Mesenchymal stem cell (in vitro differentiated cells and primary cell): ENCODE measurements around the gene ZNF282.

ENCODE experiments used
- DNase-seq: peaks from one replicate; pipeline ENCODE4 v3.0.0-alpha.2; 2013
- H2AFZ ChIP-seq: one replicate; pipeline ENCODE4 v1.6.1; 2013; ENCODE audit warnings: low read depth, mild to moderate bottlenecking, control low read depth, inconsistent platforms, low read length, moderate library complexity
- H2AK5ac ChIP-seq: 2 replicates; pipeline ENCODE4 v1.6.1; 2013; ENCODE audit warnings: low read length, moderate library complexity, mild to moderate bottlenecking, inconsistent platforms; ENCODE audit not compliant: severe bottlenecking
- H2BK120ac ChIP-seq: one replicate; pipeline ENCODE4 v1.6.1; 2013; ENCODE audit warnings: low read depth, mild to moderate bottlenecking, inconsistent platforms, low read length, moderate library complexity
- H2BK12ac ChIP-seq, 2 experiments: one replicate each; pipeline ENCODE4 v1.6.1; 2013; ENCODE audit warnings: inconsistent platforms in 2 of 2, low read length in 2 of 2, mild to moderate bottlenecking in 2 of 2, moderate library complexity in 2 of 2, control low read depth in 1 of 2
- H2BK15ac ChIP-seq: one replicate; pipeline ENCODE4 v1.6.1; 2013; ENCODE audit warnings: mild to moderate bottlenecking, low read depth, inconsistent platforms; ENCODE audit not compliant: poor library complexity, severe bottlenecking
- H2BK5ac ChIP-seq: 2 replicates; pipeline ENCODE4 v1.6.1; 2013; ENCODE audit warnings: low read depth, mild to moderate bottlenecking, low read length, control low read depth, inconsistent platforms; ENCODE audit not compliant: poor library complexity, severe bottlenecking
- H3K14ac ChIP-seq, 2 experiments: one replicate each; pipeline ENCODE4 v1.6.1; 2013; ENCODE audit warnings: inconsistent platforms in 2 of 2, low read length in 2 of 2, control low read depth in 1 of 2, mild to moderate bottlenecking in 1 of 2, moderate library complexity in 1 of 2
- H3K18ac ChIP-seq, 2 experiments: one replicate each; pipeline ENCODE4 v1.6.1; 2013; ENCODE audit warnings: inconsistent platforms in 2 of 2, low read length in 2 of 2, control low read depth in 1 of 2, low read depth in 1 of 2, mild to moderate bottlenecking in 1 of 2
- H3K23ac ChIP-seq, 2 experiments: one replicate each; pipeline ENCODE4 v1.6.1; 2013; ENCODE audit warnings: inconsistent platforms in 2 of 2, low read length in 2 of 2, mild to moderate bottlenecking in 2 of 2, moderate library complexity in 2 of 2, control low read depth in 1 of 2
- H3K27ac ChIP-seq: 2 replicates; pipeline ENCODE4 v1.5.1; 2013; ENCODE audit warnings: mild to moderate bottlenecking, moderate library complexity, low read length, control low read depth, inconsistent platforms; ENCODE audit not compliant: poor library complexity, severe bottlenecking
- H3K27me3 ChIP-seq, 2 experiments: 2 replicates each; pipeline versions ENCODE4 v1.6.1 to v1.7.0; 2013; ENCODE audit warnings: low read length in 2 of 2, mild to moderate bottlenecking in 2 of 2, moderate library complexity in 2 of 2, control low read depth in 1 of 2, inconsistent platforms in 1 of 2; ENCODE audit not compliant: control insufficient read depth in 1 of 2, insufficient read depth in 1 of 2
- H3K36me3 ChIP-seq, 2 experiments: 2 replicates each; pipeline versions ENCODE4 v1.6.1 to v1.7.0; 2013; ENCODE audit warnings: low read length in 2 of 2, control low read depth in 1 of 2, inconsistent platforms in 1 of 2, low read depth in 1 of 2, mild to moderate bottlenecking in 1 of 2; ENCODE audit not compliant: insufficient read depth in 2 of 2, control insufficient read depth in 1 of 2
- H3K4ac ChIP-seq, 2 experiments: one replicate each; pipeline ENCODE4 v1.6.1; 2013; ENCODE audit warnings: inconsistent platforms in 2 of 2, low read length in 2 of 2, mild to moderate bottlenecking in 2 of 2, moderate library complexity in 2 of 2, control low read depth in 1 of 2, low read depth in 1 of 2
- H3K4me1 ChIP-seq: 2 replicates; pipeline ENCODE4 v1.6.1; 2013; ENCODE audit warnings: low read depth, low read length, control low read depth; ENCODE audit not compliant: control insufficient read depth, insufficient read depth
- H3K4me2 ChIP-seq: 2 replicates; pipeline ENCODE4 v1.6.1; 2013; ENCODE audit warnings: low read length, mild to moderate bottlenecking, inconsistent platforms; ENCODE audit not compliant: poor library complexity, severe bottlenecking
- H3K4me3 ChIP-seq, 2 experiments: 2 replicates each; pipeline versions ENCODE4 v1.5.1 to v1.7.0; 2013; ENCODE audit warnings: low read length in 2 of 2, mild to moderate bottlenecking in 2 of 2, control low read depth in 1 of 2, low read depth in 1 of 2; ENCODE audit not compliant: insufficient read depth in 1 of 2
- H3K79me1 ChIP-seq: replicated peaks from 2 replicates; pipeline ENCODE4 v1.6.1; 2013; ENCODE audit warnings: mild to moderate bottlenecking, control low read depth, low read length, inconsistent platforms; ENCODE audit not compliant: poor library complexity, severe bottlenecking
- H3K9ac ChIP-seq: 2 replicates; pipeline ENCODE4 v1.7.0; 2013; ENCODE audit warnings: mild to moderate bottlenecking, low read length, moderate library complexity
- H3K9me3 ChIP-seq: 2 replicates; pipeline ENCODE4 v1.7.0; 2013; ENCODE audit warnings: mild to moderate bottlenecking, low read length; ENCODE audit not compliant: control insufficient read depth
- H4K8ac ChIP-seq: one replicate; pipeline ENCODE4 v1.6.1; 2013; ENCODE audit warnings: inconsistent platforms, mild to moderate bottlenecking, low read length, moderate library complexity
- H4K91ac ChIP-seq: one replicate; pipeline ENCODE4 v1.6.1; 2013; ENCODE audit warnings: mild to moderate bottlenecking, low read length, inconsistent platforms
- whole genome bisulfite sequencing: methylation state at CpG from one replicate; pipeline ENCODE4 v1.1.7; 2013; ENCODE audit warnings: mixed read lengths; 5-methylcytosine and 5-hydroxymethylcytosine counted together

Gene ZNF282

GRCh38 chr7:149197675-149198074 is 2.3 kb downstream of the ZNF282 start:
- Histone ChIP-seq H3K14ac (no peak overlapping the region), H2BK120ac (no peak overlapping the region), H3K4me3 (no peak overlapping the region), H3K4ac (no peak overlapping the region), H3K9me3 (no peaks in the 10 kb centered on the region), H4K8ac (no peak overlapping the region), H3K79me1 (peaks cover 12% of the 10 kb centered on the region), H3K23ac (peak overlapping the region in 1 of 2 experiments; percentile 80), H2BK5ac (no peak overlapping the region), H3K4me1 (peaks cover 18% of the 10 kb centered on the region), H3K4me2 (no peak overlapping the region), H3K18ac (no peak overlapping the region), H3K27me3 (no peaks in the 10 kb centered on the region), H3K27ac (no peak overlapping the region), H2BK15ac (no peak overlapping the region), H2AK5ac (no peak overlapping the region), H3K36me3 (peaks cover 37% of the 10 kb centered on the region in 2 experiments), H2BK12ac (no peak overlapping the region), H4K91ac (no peak overlapping the region), H2AFZ (no peak overlapping the region), H3K9ac (no peak overlapping the region)
- DNase-seq = no peak
- WGBS = 71% methylated on average over 4 of the region's 4 CpGs

GRCh38 chr7:149198161-149198816 is 2.9 kb downstream of the ZNF282 start:
- no peak overlapping the region for H4K91ac ChIP-seq
- no peak overlapping the region for H2BK120ac ChIP-seq
- H3K4me2 ChIP-seq = no peak overlapping the region
- H4K8ac ChIP-seq = no peak overlapping the region
- no peak overlapping the region for H2BK15ac ChIP-seq
- no peak overlapping the region for H2AFZ ChIP-seq
- no peak overlapping the region for H2AK5ac ChIP-seq
- H2BK5ac ChIP-seq = no peak overlapping the region
- no peak overlapping the region for H3K23ac ChIP-seq
- DNase-seq = no peak
- H3K27ac ChIP-seq = no peak overlapping the region
- peaks cover 20% of the 10 kb centered on the region for H3K4me1 ChIP-seq
- H3K4me3 ChIP-seq = no peak overlapping the region
- H3K9me3 ChIP-seq = no peaks in the 10 kb centered on the region
- H3K36me3 ChIP-seq = peaks cover 41 to 43% of the 10 kb centered on the region in 2 experiments
- H2BK12ac ChIP-seq = no peak overlapping the region
- H3K18ac ChIP-seq = no peak overlapping the region
- 98% methylated on average over 21 of the region's 22 CpGs for WGBS
- no peaks in the 10 kb centered on the region for H3K27me3 ChIP-seq
- H3K79me1 ChIP-seq = peaks cover 14% of the 10 kb centered on the region
- no peak overlapping the region for H3K9ac ChIP-seq
- H3K4ac ChIP-seq = no peak overlapping the region
- no peak overlapping the region for H3K14ac ChIP-seq

- no peaks in the 10 kb centered on the region for H3K9me3 ChIP-seq
- no peak overlapping the region for H3K18ac ChIP-seq
- H3K4me3 ChIP-seq = no peak overlapping the region
- H3K14ac ChIP-seq = no peak overlapping the region
- H3K9ac ChIP-seq = no peak overlapping the region
- peaks cover 21% of the 10 kb centered on the region for H3K79me1 ChIP-seq
- H2BK5ac ChIP-seq = no peak overlapping the region
- H3K4me2 ChIP-seq = no peak overlapping the region
- no peak overlapping the region for H2BK15ac ChIP-seq
- H3K36me3 ChIP-seq = peaks cover 48 to 54% of the 10 kb centered on the region in 2 experiments
- no peak overlapping the region for H2AK5ac ChIP-seq
- H3K27ac ChIP-seq = peak overlapping the region; percentile 52
- WGBS = 88% methylated on average over 6 of the region's 6 CpGs
- H4K91ac ChIP-seq = no peak overlapping the region
- peaks cover 20% of the 10 kb centered on the region for H3K4me1 ChIP-seq
- no peak overlapping the region for H2BK120ac ChIP-seq
- H3K27me3 ChIP-seq = no peaks in the 10 kb centered on the region
- H3K23ac ChIP-seq = no peak overlapping the region
- no peak for DNase-seq
- H4K8ac ChIP-seq = no peak overlapping the region
- H2AFZ ChIP-seq = no peak overlapping the region
- H2BK12ac ChIP-seq = no peak overlapping the region
- no peak overlapping the region for H3K4ac ChIP-seq
Measured at GRCh38 chr7:149199234-149199995, 4.1 kb downstream of the ZNF282 start.

GRCh38 chr7:149202831-149203231 is 7.5 kb downstream of the ZNF282 start:
- no peak overlapping the region for H3K4me3 ChIP-seq
- H3K9me3 ChIP-seq = no peaks in the 10 kb centered on the region
- peaks cover 11% of the 10 kb centered on the region for H3K4me1 ChIP-seq
- H2BK15ac ChIP-seq = no peak overlapping the region
- H2AFZ ChIP-seq = no peak overlapping the region
- H3K23ac ChIP-seq = no peak overlapping the region
- H3K79me1 ChIP-seq = peaks cover 45% of the 10 kb centered on the region
- H2BK120ac ChIP-seq = no peak overlapping the region
- H3K14ac ChIP-seq = no peak overlapping the region
- no peaks in the 10 kb centered on the region for H3K27me3 ChIP-seq
- no peak overlapping the region for H3K4me2 ChIP-seq
- no peak overlapping the region for H2AK5ac ChIP-seq
- WGBS = 86% methylated on average over 6 of the region's 6 CpGs
- no peak overlapping the region for H3K9ac ChIP-seq
- no peak overlapping the region for H4K91ac ChIP-seq
- H3K4ac ChIP-seq = no peak overlapping the region
- H2BK5ac ChIP-seq = no peak overlapping the region
- no peak overlapping the region for H2BK12ac ChIP-seq
- no peak overlapping the region for H3K18ac ChIP-seq
- DNase-seq = peak; percentile 32
- H3K36me3 ChIP-seq = peaks cover 78 to 84% of the 10 kb centered on the region in 2 experiments
- peak overlapping the region; percentile 7 for H3K27ac ChIP-seq
- H4K8ac ChIP-seq = no peak overlapping the region
